Right lobe of liver (tissue), 6 donors: ENCODE data around the gene MOB3B. TPM values are rescaled to one million over a fixed set of nuclear protein-coding genes. Genes with fewer than 3 reads are reported as not detected.

Experiments used
- ATAC-seq, 4 donors: fragments of 200-7000 bp; cut with Tn5 transposase; one replicate each; pipeline ENCODE4 v1.9.1; 2020; ENCODE audit warnings: mild to moderate bottlenecking in 4 of 4, moderate library complexity in 4 of 4
- DNase-seq, 3 donors: peaks; one replicate each; pipeline ENCODE4 v3.0.0-alpha.2; 2020
- H3K27ac ChIP-seq, 3 donors: fragments of 200-600 bp; one replicate each; pipeline ENCODE4 v1.8.0; 2022
- H3K27me3 ChIP-seq, 2 donors: fragments of 200-600 bp; one replicate each; pipeline ENCODE4 v1.8.0; 2022
- H3K36me3 ChIP-seq, 4 donors: fragments of 200-600 bp; sonication (generic) in 1 of 4; one replicate each; pipeline versions ENCODE4 v1.5.1 to v1.8.0; 2017 to 2022; ENCODE audit warnings: control low read depth in 1 of 4
- H3K4me1 ChIP-seq, 4 donors: fragments of 200-600 bp; sonication (generic) in 1 of 4; one replicate each; pipeline versions ENCODE4 v1.5.1 to v1.8.0; 2017 to 2022; ENCODE audit warnings: control low read depth in 1 of 4
- H3K4me3 ChIP-seq, 3 donors: fragments of 200-600 bp; one replicate each; pipeline ENCODE4 v1.8.0; 2022
- H3K9me3 ChIP-seq, 4 donors: fragments of 200-600 bp; sonication (generic) in 1 of 4; one replicate each; pipeline versions ENCODE4 v1.5.1 to v1.8.0; 2017 to 2022; ENCODE audit warnings: control low read depth in 1 of 4
- POLR2A ChIP-seq: fragments of 450-650 bp; IDR thresholded peaks from one replicate; pipeline ENCODE4 v1.6.1; 2017; ENCODE audit warnings: antibody characterized with exemption, mild to moderate bottlenecking
- WGBS: methylation state at CpG from one replicate; pipeline ENCODE4 v1.1.6; 2018; ENCODE audit warnings: low coverage, low lambda C conversion rate; ENCODE audit not compliant: insufficient coverage; ENCODE audit errors: missing lambda C conversion rate; 5-methylcytosine and 5-hydroxymethylcytosine counted together
- intact Hi-C, 2 donors: fragments of 100-400 bp; cut with DNase I; formaldehyde crosslinking; loops; one replicate each; pipeline versions ENCODE4 v1.11.2 to v1.14.1; 2022
- total RNA-seq, 6 experiments: library from RNA; depleted of rRNA in 2 of 6; stranded (reverse); fragments of >200 nt in 2 of 6; fragmentation: NEBNext Ultra II Directional in 3 of 6; extraction: Animal tissue kit (Norgen Biotek cat#: 25700) in 3 of 6; gene quantifications; one replicate each; pipeline versions ENCODE4 v1.1.0 to v1.2.4, GENCODE V29; 2016 to 2023
- TF ChIP-seq, protein P1 (sequence below), 4 donors: fragments of 200-600 bp in 3 of 4; fragments of 450-650 bp in 1 of 4; IDR thresholded peaks; one replicate each; pipeline versions ENCODE4 v1.5.1 to v1.8.0; 2016 to 2022; ENCODE audit warnings: antibody characterized with exemption in 4 of 4, mild to moderate bottlenecking in 2 of 4
- donor health status: DM: no; HTN: yes; CAD: no.
- donor health status: DM: no; HTN: no; CAD: no.
- donor health status: DM: no; HTN: no; CAD: no.
- donor health status: DM: no; HTN: yes; CAD: no.
- donor health status: DM: no; HTN: yes; CAD: no.

The MOB3B gene
- total RNA-seq, 6 experiments from 2014 or later, result 1.0 to 2.4 (median 1.7) TPM

DNA sequence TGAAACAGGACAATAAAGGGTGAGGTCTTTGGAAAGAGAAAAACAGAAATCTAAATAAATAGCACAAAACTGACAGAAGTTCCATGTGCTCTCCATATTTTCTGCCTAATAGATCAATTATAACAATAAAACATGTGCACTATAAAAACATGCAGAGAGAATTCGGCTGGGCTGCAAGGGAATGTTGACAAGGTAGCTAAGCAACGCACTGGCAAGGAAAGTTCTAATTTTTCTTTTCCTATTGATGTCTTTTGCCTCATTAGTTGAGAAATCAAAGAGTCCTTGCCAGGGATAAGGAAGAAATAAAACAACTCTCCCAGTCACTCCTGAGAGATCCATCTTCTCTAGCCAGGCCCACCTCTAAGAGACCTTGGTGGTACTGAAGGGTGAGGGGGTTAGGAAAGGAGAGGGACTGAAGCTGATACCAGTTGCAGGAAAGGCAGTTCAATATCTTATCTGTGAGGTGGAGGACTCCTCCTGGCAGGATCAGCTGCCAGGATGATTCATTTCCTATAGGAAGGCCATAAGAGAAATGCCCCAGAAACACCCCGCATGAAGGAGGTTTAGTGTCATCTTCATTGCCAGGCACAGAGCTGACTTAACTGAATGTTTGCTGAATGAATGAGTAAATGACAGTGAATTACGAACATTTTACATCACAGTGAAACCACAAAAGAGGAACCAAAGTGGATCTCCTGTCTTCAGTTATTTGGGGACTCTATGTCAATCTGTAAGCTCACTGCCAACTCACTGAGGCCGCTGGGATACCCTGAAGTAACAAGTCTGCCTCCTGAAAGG is 69.2 kb downstream of the MOB3B start:
- ATAC-seq (peak; percentile 36 to 70 (median 64)), DNase-seq (no peak)
- intact Hi-C loops, result no loop called here
- Histone ChIP-seq H3K27me3 (no peaks in the 10 kb centered on the region), H3K27ac (no peak overlapping the region), H3K36me3 (no peaks in the 10 kb centered on the region), H3K4me3 (no peak overlapping the region), H3K9me3 (no peaks in the 10 kb centered on the region), H3K4me1 (no peaks in the 10 kb centered on the region)
- WGBS, result 48% methylated on average over 5 of the region's 5 CpGs
- TF ChIP-seq, protein P1, sequence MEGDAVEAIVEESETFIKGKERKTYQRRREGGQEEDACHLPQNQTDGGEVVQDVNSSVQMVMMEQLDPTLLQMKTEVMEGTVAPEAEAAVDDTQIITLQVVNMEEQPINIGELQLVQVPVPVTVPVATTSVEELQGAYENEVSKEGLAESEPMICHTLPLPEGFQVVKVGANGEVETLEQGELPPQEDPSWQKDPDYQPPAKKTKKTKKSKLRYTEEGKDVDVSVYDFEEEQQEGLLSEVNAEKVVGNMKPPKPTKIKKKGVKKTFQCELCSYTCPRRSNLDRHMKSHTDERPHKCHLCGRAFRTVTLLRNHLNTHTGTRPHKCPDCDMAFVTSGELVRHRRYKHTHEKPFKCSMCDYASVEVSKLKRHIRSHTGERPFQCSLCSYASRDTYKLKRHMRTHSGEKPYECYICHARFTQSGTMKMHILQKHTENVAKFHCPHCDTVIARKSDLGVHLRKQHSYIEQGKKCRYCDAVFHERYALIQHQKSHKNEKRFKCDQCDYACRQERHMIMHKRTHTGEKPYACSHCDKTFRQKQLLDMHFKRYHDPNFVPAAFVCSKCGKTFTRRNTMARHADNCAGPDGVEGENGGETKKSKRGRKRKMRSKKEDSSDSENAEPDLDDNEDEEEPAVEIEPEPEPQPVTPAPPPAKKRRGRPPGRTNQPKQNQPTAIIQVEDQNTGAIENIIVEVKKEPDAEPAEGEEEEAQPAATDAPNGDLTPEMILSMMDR (IDR thresholded peaks at IDR 0.05), result no peak
- no peak for TF ChIP-seq POLR2A

DNA sequence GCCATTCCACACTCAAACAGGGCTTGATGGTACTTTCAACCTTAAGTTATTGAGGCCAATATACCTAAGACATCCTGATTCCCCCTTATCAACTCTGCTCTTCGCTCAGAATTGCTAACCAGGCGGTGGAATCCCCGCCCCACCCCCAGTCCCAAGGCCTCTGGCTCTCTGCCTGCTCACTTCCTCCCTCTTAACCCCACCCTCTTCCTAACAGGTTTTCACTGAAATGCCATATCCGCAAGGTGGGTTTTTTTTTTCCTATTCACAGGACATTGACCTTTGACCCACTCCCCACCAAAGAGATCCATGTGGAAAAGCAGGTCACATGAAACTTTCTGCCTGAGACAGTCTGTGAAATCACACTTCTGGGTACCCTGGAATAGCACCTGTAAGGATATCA is 72.2 kb downstream of the MOB3B start:
- peak in 3 of 4 donors; percentile 37 to 49 (median 38) for ATAC-seq
- no peak for DNase-seq
- intact Hi-C loops, result no loop called here
- H3K4me3 ChIP-seq, result no peak overlapping the region
- H3K4me1 ChIP-seq, result no peaks in the 10 kb centered on the region
- TF ChIP-seq, protein P1 (IDR thresholded peaks at IDR 0.05), result no peak
- TF ChIP-seq POLR2A, result no peak
- no peaks in the 10 kb centered on the region for H3K27me3 ChIP-seq
- no peak overlapping the region for H3K27ac ChIP-seq
- no peaks in the 10 kb centered on the region for H3K9me3 ChIP-seq
- WGBS, result 47% methylated on average over 4 of the region's 4 CpGs
- H3K36me3 ChIP-seq, result no peaks in the 10 kb centered on the region

DNA sequence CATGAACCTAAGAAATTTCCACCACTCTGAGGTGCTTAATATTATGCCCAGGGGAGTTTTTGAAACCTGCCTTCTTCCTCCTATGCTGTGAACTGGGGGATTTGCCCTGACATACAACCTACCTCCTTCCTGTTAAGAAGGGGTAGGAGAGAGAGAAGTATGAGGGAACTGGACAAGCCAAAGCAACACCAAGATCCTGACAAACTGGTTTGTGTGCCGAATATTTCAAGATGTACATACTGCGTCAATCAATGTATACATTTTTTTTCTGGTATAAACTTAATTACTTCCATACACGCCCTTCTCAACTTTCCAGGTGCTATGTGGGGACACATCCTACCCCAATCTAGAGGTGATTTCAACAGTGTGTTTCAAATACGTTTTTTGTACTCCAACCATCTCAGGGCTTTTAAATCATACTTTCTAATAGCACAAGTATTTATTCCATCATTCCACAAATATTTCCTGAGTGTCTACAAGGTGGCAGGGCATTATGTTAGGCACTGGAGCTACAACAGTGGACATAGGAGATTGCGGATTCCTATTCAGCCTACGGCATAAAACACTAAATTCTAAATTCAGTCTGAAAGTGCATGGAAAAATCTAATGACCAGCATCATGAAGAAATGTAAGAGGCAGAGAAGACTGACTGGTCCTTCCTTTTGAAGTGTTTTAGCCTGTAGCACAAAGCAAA is 75.6 kb downstream of the MOB3B start:
- no peaks in the 10 kb centered on the region for H3K4me1 ChIP-seq
- H3K27me3 ChIP-seq, result no peaks in the 10 kb centered on the region
- no peak overlapping the region for H3K4me3 ChIP-seq
- H3K9me3 ChIP-seq, result no peaks in the 10 kb centered on the region
- DNase-seq, result no peak
- intact Hi-C loops, result no loop called here
- no peaks in the 10 kb centered on the region for H3K36me3 ChIP-seq
- no peak for TF ChIP-seq POLR2A
- TF ChIP-seq, protein P1 (IDR thresholded peaks at IDR 0.05), result no peak
- no peak overlapping the region for H3K27ac ChIP-seq
- no peak for ATAC-seq
- WGBS, result 88% methylated on average over 6 of the region's 6 CpGs

DNA sequence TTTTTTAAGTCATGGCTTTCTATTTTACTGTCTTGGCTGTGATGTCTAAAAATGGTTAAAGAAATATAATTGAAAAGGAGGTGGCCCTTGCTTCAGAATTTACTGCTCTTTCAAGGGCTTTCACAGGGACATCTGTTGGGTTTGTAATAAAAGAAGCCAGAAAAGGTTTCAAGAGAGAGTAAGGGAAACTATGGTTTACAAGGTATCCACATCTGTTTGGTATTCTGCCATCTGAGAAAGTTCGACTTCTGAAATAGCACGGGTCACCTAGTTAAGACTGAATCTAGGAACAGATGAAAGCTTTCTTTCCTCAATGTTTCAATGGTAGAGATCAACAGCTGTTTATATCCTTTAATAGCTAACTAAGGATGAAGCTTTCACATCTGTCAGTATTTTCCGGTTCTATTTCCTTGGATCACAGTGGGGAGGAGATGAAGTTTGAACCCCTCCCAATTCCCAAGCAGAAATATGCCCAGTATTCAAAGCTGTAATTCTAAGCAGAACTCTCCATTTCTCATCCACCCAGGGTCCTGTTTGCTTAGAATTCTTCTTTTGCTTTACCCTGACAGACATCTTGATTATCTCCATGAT is 78.3 kb downstream of the MOB3B start:
- no peak for DNase-seq
- intact Hi-C loops, result no loop called here
- no peaks in the 10 kb centered on the region for H3K36me3 ChIP-seq
- no peaks in the 10 kb centered on the region for H3K4me1 ChIP-seq
- no peaks in the 10 kb centered on the region for H3K27me3 ChIP-seq
- no peak for ATAC-seq
- TF ChIP-seq, protein P1 (IDR thresholded peaks at IDR 0.05), result no peak
- no peak for TF ChIP-seq POLR2A
- no peaks in the 10 kb centered on the region for H3K9me3 ChIP-seq
- 70% methylated on average over 3 of the region's 3 CpGs for WGBS
- H3K27ac ChIP-seq, result no peak overlapping the region
- no peak overlapping the region for H3K4me3 ChIP-seq
